ENCODE results near the gene TMEM131. TPM values are rescaled to one million over a fixed set of nuclear protein-coding genes. Genes with fewer than 3 reads are reported as not detected.

TMEM131 gene
- total RNA-seq, 1 experiment from 2014 or later = 21.9 TPM

- TF ChIP-seq JUN (CRISPR knock-in tag; IDR thresholded peaks at IDR 0.05) = no peak
- TF ChIP-seq SP1 (CRISPR knock-in tag; conservative IDR thresholded peaks at IDR 0.05) = no peak
- TF ChIP-seq ESRRA (CRISPR knock-in tag; IDR thresholded peaks at IDR 0.05; ENCODE audit: borderline replicate concordance) = no peak
- no peak for TF ChIP-seq ZNF512 (CRISPR knock-in tag; IDR thresholded peaks at IDR 0.05; ENCODE audit: borderline replicate concordance)
- TF ChIP-seq CREB1 (CRISPR knock-in tag; IDR thresholded peaks at IDR 0.05) = no peak
- TF ChIP-seq SMAD3 (CRISPR knock-in tag; IDR thresholded peaks at IDR 0.05; ENCODE audit: borderline replicate concordance) = no peak
- no peak for TF ChIP-seq NFYB (CRISPR knock-in tag; conservative IDR thresholded peaks at IDR 0.05; ENCODE audit: low read depth)
Observed at GRCh38 chr2:98034745-98035144, 39.0 kb upstream of the TMEM131 start (continued).

GRCh38 chr2:98032086-98032485, 36.3 kb upstream of the TMEM131 start:
- Mint-ChIP-seq H3K4me1 (peaks cover 23% of the 10 kb centered on the region), H3K27ac (no peak overlapping the region), H3K4me3 (no peak overlapping the region), H3K36me3 (no peaks in the 10 kb centered on the region), H3K27me3 (ENCODE audit: low read depth) (no peaks in the 10 kb centered on the region), H3K9me3 (no peaks in the 10 kb centered on the region)
- no peak for DNase-seq (ENCODE audit: low spot score)
- POLR2A ChIA-PET = no interaction called here
- no peak for ATAC-seq
- CTCF ChIA-PET = no interaction called here
- TF ChIP-seq GTF2I (CRISPR knock-in tag; conservative IDR thresholded peaks at IDR 0.05) (no peak), ZBTB21 (CRISPR knock-in tag; IDR thresholded peaks at IDR 0.05; ENCODE audit: borderline replicate concordance) (no peak), ATF1 (CRISPR knock-in tag; IDR thresholded peaks at IDR 0.05) (no peak), NR1H2 (CRISPR knock-in tag; IDR thresholded peaks at IDR 0.05) (no peak), HMGA2 (CRISPR knock-in tag; IDR thresholded peaks at IDR 0.05) (no peak), ZMAT4 (CRISPR knock-in tag; IDR thresholded peaks at IDR 0.05) (no peak), HMGXB4 (CRISPR knock-in tag; IDR thresholded peaks at IDR 0.05) (no peak), FOXJ3 (CRISPR knock-in tag; IDR thresholded peaks at IDR 0.05; ENCODE audit: borderline replicate concordance) (no peak)

GRCh38 chr2:98029718-98030222, 34.0 kb upstream of the TMEM131 start:
- ChIA-PET CTCF (no interaction called here), POLR2A (no interaction called here)
- H3K27me3 Mint-ChIP-seq (ENCODE audit: low read depth) = no peaks in the 10 kb centered on the region; the same call in 1 of the 2 replicates
- no peak overlapping the region for H3K4me3 Mint-ChIP-seq
- H3K36me3 Mint-ChIP-seq = no peaks in the 10 kb centered on the region
- peaks cover 15% of the 10 kb centered on the region for H3K4me1 Mint-ChIP-seq
- H3K9me3 Mint-ChIP-seq = no peaks in the 10 kb centered on the region
- DNase-seq (ENCODE audit: low spot score) (no peak), ATAC-seq (no peak)
- no peak overlapping the region for H3K27ac Mint-ChIP-seq
- TF ChIP-seq ARID4B (CRISPR knock-in tag; IDR thresholded peaks at IDR 0.05; ENCODE audit: borderline replicate concordance) = no peak
- no peak for TF ChIP-seq HMGA2 (CRISPR knock-in tag; IDR thresholded peaks at IDR 0.05)
- no peak for TF ChIP-seq ESRRA (CRISPR knock-in tag; IDR thresholded peaks at IDR 0.05; ENCODE audit: borderline replicate concordance)
- no peak for TF ChIP-seq ELF4 (CRISPR knock-in tag; IDR thresholded peaks at IDR 0.05; ENCODE audit: low read depth)
- no peak for TF ChIP-seq ZBTB21 (CRISPR knock-in tag; IDR thresholded peaks at IDR 0.05; ENCODE audit: borderline replicate concordance)
- TF ChIP-seq SOX15 (CRISPR knock-in tag; IDR thresholded peaks at IDR 0.05) = no peak
- TF ChIP-seq ZNF425 (CRISPR knock-in tag; conservative IDR thresholded peaks at IDR 0.05) = no peak
- no peak for TF ChIP-seq CREB1 (CRISPR knock-in tag; IDR thresholded peaks at IDR 0.05)
- no peak for TF ChIP-seq RORB (CRISPR knock-in tag; IDR thresholded peaks at IDR 0.05)
- TF ChIP-seq MXD4 (CRISPR knock-in tag; IDR thresholded peaks at IDR 0.05; ENCODE audit: borderline replicate concordance) = no peak
- TF ChIP-seq JUN (CRISPR knock-in tag; IDR thresholded peaks at IDR 0.05) = no peak
- no peak for TF ChIP-seq CTCF (IDR thresholded peaks at IDR 0.05)

All from WTC11 (cell line).